Fibroblast of peridontal ligament (primary cell): Measurements from ENCODE around the gene KCNC4.

Experiments
- DNase-seq: peaks from one replicate; pipeline ENCODE4 v3.0.0-alpha.2; 2010; ENCODE audit errors: extremely low read depth

KCNC4 gene

GRCh38 chr1:110230381-110231199, 20.5 kb downstream of the KCNC4 start:
- no peak for DNase-seq

GRCh38 chr1:110233861-110234260, 23.7 kb downstream of the KCNC4 start:
- DNase-seq: no peak

GRCh38 chr1:110234691-110235090, 24.6 kb downstream of the KCNC4 start:
- DNase-seq: no peak

GRCh38 chr1:110235181-110235833, 25.2 kb downstream of the KCNC4 start:
- no peak for DNase-seq

- peak; percentile 47 for DNase-seq
These were observed 25.9 kb downstream of the KCNC4 start for GRCh38 chr1:110235834-110236682.

GRCh38 chr1:110237386-110238152, 27.5 kb downstream of the KCNC4 start:
- no peak for DNase-seq

- DNase-seq: peak; percentile 20
These were observed 29.6 kb downstream of the KCNC4 start for GRCh38 chr1:110239441-110240430.

- no peak for DNase-seq
These were observed 30.5 kb downstream of the KCNC4 start for GRCh38 chr1:110240476-110241210.

GRCh38 chr1:110241516-110241915, 31.4 kb downstream of the KCNC4 start:
- DNase-seq: no peak

GRCh38 chr1:110242062-110242461, 31.9 kb downstream of the KCNC4 start:
- DNase-seq: no peak

- no peak for DNase-seq
These were observed 32.6 kb downstream of the KCNC4 start for GRCh38 chr1:110242731-110243130.

GRCh38 chr1:110243146-110243545, 33.0 kb downstream of the KCNC4 start:
- DNase-seq: no peak

GRCh38 chr1:110243574-110243973, 33.5 kb downstream of the KCNC4 start:
- no peak for DNase-seq

- DNase-seq: no peak
These were observed 35.9 kb downstream of the KCNC4 start for GRCh38 chr1:110245876-110246620.

- no peak for DNase-seq
These were observed 38.6 kb downstream of the KCNC4 start for GRCh38 chr1:110248746-110249145.

GRCh38 chr1:110249256-110249655, 39.1 kb downstream of the KCNC4 start:
- DNase-seq: no peak

GRCh38 chr1:110250008-110250407, 39.9 kb downstream of the KCNC4 start:
- DNase-seq: no peak

- DNase-seq: no peak
These were observed 40.6 kb downstream of the KCNC4 start for GRCh38 chr1:110250749-110251148.

- DNase-seq: no peak
These were observed 43.1 kb downstream of the KCNC4 start for GRCh38 chr1:110253213-110253612.
